Activated CD4-positive, alpha-beta T cell treated with anti-CD3 and anti-CD28 coated beads for 4 hours (primary cell): ENCODE measurements around the gene DCBLD2.

Experiments used
- DNase-seq, 2 donors: peaks; one replicate each; pipeline ENCODE4 v3.0.0-alpha.2; 2020

The DCBLD2 gene

DNA sequence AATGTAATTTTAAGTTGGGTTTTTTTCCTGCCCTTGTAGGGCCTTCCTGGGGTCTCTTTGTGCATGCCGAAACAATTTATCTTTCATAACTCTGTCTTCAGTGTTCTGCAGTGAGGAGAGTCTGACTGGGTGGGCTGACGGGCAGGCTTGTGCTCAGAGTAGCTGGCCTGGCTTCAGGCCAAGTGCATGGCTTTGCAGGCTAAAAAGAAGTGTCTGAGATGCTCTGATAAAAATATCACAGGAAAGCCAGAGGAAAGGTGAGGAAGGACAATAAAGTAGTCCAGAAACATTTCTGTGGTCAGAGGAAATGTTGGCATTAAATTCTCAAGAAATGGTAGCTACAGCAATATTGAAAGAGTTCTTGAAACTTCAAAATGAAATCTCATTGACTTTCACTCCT, 112.8 kb downstream of the DCBLD2 start:
- no peak for DNase-seq

- DNase-seq: no peak
These were observed 114.3 kb downstream of the DCBLD2 start for GRCh38 chr3:98787181-98787580.

DNA sequence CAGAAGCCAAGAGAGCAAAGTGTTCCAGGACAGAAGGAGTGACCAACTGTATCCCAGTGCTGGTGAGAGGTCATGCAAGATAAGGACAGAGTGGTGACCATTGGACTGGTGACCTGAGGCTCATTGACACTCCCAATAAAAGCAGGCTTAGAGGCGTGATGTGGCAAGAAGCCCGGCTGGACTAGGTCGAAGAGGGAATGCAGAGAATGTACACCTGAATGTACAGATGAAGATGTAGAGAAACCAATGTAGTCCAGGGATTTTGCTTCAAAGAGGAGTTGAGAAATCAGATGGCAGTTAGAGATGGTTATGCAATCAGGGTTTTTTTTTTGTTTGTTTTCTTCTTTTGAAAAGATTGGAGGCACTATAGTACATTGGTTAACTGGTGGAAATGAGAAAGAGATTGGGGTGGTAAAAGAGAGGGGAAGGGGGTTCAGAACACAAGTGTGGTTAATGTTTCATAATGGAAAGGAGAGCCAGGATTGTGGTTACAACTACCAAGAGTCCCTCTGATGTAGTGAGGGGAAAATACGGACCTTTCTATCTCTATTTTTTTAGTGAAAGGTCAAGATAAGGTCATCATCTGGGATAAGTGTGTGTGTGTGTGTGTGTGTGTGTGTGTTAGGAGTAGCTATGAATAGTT, 115.0 kb downstream of the DCBLD2 start:
- no peak for DNase-seq

GRCh38 chr3:98784666-98785600, 116.6 kb downstream of the DCBLD2 start:
- DNase-seq: no peak

DNA sequence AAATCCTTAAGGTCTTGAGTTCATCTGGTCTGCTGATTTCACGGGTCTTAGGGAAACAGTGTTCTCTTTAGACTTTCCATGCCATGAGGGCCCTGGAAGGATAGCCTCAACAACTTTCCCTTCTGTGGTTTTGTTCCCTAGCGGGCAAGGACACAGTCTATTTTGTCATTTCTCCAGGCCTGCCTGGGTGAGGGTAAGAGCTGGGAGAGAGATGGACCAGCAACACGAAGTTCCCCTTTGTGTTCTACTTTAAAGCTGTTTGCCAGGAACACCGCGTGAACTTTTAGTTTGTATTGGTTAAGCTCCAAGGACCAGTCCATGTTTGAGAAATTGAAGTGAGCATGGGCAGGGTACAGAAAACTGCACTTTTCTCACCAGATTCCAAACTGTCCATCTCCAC, 117.5 kb downstream of the DCBLD2 start:
- no peak for DNase-seq

GRCh38 chr3:98782824-98783500, 118.5 kb downstream of the DCBLD2 start:
- DNase-seq: no peak

GRCh38 chr3:98780343-98780742, 121.2 kb downstream of the DCBLD2 start:
- no peak for DNase-seq

GRCh38 chr3:98779541-98780335, 121.8 kb downstream of the DCBLD2 start:
- no peak for DNase-seq

DNA sequence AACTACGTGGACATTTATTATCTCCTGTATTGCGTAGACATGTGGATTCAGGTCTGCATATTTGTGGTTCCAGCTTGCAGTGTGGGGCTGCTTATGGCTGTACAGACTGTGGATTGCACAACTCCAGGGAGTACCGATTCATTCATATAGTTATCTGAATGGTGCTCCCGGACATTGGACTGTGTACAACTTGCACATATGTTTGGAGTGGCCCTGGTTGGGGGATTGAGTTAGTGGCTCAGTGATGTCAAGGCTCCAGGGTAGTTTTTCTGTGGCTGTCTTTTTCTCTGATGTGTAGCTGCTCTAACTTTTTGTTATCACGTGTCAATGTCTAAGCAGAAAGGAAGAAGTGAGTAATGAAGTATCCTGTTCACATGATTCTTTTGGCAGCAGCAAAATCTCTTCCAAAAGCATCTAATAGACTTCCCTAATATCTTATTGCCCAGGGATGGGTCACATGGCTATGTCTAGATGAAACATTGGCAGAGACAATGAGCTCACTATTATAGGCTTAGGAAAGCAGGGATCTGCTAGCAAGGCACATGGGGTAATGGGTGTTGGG, 122.6 kb downstream of the DCBLD2 start:
- no peak for DNase-seq

- DNase-seq: no peak
These were observed 123.1 kb downstream of the DCBLD2 start for GRCh38 chr3:98778383-98778782.

GRCh38 chr3:98777801-98778220, 123.7 kb downstream of the DCBLD2 start:
- DNase-seq: no peak

DNA sequence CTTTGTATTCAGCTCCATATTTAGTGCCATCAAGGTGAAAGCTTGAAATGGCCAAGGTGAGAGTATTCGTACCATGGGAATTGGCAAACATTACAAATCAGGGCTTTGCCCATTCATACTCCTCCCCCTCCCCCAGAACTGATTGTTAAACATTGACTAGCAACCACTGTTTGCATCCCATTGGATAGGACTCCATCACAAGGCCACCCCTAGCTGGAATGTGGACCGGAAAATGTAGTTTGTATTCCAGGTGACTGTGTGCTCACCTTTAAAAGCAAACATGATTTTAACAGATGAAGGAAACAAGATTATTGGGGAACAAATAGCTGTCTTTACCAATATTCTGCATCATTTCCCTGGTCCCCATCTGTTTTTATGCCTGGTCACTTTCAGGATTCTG, 124.2 kb downstream of the DCBLD2 start:
- DNase-seq: no peak

- no peak for DNase-seq
These were observed 125.4 kb downstream of the DCBLD2 start for GRCh38 chr3:98776140-98776493.

DNA sequence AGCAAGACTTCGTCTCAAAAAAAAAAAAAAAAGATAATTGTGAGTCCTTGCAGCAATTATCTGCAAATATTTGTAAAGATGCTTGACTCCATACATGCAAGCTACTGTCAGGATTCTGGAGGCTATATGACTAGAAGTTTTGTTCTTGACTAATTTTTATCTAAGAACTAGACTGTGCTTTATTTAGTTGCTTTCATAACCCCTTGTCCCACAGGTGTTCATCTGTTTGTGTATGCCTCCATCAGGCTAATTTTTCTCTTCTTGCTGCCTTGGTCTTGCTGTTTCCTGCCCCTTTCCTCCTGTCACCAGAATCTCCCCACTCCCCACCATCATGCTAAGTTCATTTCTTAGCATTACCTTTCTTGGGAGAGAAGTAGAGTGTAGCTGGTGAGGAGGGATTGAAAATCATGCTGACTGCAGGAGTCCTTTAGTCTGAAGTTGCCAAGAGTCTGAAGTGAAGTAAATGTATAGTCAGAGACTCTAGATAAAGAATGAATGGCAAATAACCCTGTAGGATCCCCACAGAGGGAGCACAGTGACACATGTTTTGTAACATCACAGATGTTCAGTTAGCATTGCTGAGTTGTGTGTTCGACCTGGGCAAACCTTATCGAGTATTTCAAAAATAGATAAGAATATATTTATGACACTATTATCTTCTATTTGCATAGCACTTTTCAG, 125.9 kb downstream of the DCBLD2 start:
- no peak for DNase-seq

DNA sequence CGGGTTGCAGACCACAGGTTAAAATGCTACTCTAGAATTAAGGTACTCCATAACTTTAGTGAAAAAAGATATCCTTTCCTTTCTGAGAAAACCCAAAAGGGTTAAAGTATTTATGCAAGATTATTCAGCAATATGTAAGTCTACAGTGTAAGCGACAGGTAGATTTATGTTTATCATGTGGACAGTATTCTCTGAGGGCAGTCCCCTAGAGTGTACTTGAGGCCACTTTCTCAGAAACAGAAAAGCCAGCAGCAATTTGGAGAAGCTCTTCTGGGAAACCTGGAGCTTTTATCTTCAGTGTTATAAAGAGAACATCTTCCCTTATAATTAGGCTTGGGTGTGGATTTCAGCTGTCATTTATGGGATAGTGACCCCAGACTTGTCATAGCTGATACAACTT, 129.5 kb downstream of the DCBLD2 start:
- DNase-seq: no peak

- DNase-seq: no peak
These were observed 131.0 kb downstream of the DCBLD2 start for GRCh38 chr3:98770261-98771039.

DNA sequence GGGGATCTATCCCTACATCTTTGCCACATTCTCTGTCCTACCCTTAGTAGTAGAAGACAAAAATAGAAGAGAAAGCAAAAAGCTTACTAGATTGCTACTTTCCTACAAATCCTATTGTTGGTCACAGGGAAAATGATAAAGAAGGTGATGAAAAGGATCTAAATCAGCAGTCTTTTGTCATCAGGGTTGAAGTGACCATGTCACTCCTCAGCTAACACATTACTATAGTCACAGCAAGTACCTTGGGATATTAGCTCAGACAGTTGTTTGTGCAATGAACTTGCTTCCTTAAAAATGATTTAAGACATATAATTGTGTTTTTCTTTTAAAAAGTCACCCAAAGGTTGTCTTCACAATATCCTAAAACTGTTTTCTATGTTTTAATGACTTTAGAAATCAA, 132.0 kb downstream of the DCBLD2 start:
- no peak for DNase-seq

DNA sequence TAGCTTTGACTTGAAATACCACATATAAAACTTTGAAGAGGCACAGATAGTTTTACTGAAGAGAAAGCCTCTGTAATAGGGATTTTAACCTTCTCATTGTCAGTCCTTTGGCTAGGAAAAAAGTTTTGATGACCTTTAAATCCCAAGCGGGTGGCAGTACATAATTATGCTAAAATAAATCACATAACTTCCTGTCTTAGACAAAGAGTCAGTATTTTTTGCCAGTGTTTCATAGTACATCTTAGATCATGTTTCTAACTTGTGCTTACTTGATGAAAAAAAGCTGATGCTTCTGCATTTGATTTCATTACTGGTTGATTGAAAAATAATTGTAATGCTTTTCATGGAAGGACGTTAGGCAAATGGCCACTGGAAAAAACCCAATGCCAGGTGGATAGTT, 132.5 kb downstream of the DCBLD2 start:
- no peak for DNase-seq

DNA sequence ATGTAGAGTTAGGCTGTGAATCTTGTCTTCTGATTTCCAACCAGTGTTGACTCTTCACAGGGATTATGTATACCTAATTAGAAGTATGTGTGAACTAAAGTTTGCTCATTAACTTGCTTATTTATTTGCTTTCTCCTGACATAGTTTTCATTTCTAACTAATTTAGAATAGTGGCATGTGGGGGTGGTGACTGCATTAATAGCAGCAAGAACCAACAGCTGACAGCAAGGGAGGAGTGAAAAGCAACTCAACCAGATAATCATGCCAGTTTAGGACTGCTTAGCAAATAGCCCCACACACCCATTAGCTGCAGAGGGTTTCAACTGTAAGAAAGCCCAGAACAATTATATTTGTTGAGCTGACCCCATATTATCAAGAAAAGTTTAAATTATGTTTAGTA, 134.6 kb downstream of the DCBLD2 start:
- no peak for DNase-seq

DNA sequence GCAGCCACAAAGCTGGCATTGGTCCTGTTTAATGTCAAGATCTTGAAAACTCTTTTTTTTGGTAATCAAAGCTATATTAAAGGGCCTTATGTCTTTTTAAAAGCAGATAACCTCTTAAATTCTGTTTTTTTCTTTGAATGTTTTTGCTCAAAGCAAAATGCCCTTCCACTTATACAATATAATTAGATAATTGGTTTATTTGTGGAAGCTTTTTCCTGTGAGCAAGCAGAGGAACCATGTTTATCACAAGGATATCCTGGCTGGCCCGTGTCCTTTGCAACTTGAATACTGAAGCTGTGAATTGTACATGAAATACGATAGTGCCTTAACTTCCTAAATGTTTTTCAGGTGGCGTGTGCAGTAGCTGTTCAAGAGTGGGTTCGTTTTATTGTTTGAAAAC, 135.8 kb downstream of the DCBLD2 start:
- DNase-seq: no peak

- no peak for DNase-seq
These were observed 137.0 kb downstream of the DCBLD2 start for GRCh38 chr3:98764472-98764884.
